Measurements from ENCODE around the gene NCAN. TPM values are rescaled to one million over a fixed set of nuclear protein-coding genes. Genes with fewer than 3 reads are reported as not detected.

The NCAN gene
- total and polyA plus RNA-seq, 2 of the 4 experiments (the other 2 are of a cell fraction), result not detected

GRCh38 chr19:19240476-19240875 lies 28.7 kb downstream of the NCAN start:
- POLR2A ChIA-PET (ENCODE audit: unreplicated experiment), result no interaction called here
- CTCF ChIA-PET, result interaction anchor here (0.6 kb wide), 1 partner anchor 1792 kb away, joined by 4 read pairs; no protein-coding TSS in a partner anchor
- Histone ChIP-seq H3K4me2 (ENCODE audit: low read depth, low read length) (no peak overlapping the region), H4K20me1 (ENCODE audit: insufficient read depth, low read length) (no peaks in the 10 kb centered on the region), H2BK20ac (ENCODE audit: low read depth, low read length) (no peak overlapping the region), H2AFZ (replicated peaks; ENCODE audit: low read length, poor library complexity) (no peak overlapping the region), H2BK5ac (ENCODE audit: low read depth, low read length, poor library complexity, severe bottlenecking) (no peak overlapping the region), H3K9me1 (ENCODE audit: insufficient read depth, low read length) (no peaks in the 10 kb centered on the region), H4K8ac (ENCODE audit: low read depth in 2 of 2, low read length in 2 of 2) (no peak overlapping the region), H4K5ac (ENCODE audit: low read depth, low read length) (no peak overlapping the region), H2BK120ac (ENCODE audit: low read depth, low read length) (no peak overlapping the region), H3K27me3 (ENCODE audit: control insufficient read depth, insufficient read depth, low read length) (peaks cover 2% of the 10 kb centered on the region; the same call in 1 of the 2 replicates), H3K27ac (ENCODE audit: insufficient read depth, low read length) (no peak overlapping the region), H3K14ac (replicated peaks; ENCODE audit: low read depth, low read length) (no peak overlapping the region), H3K9ac (ENCODE audit: low read depth, low read length) (no peak overlapping the region), H3K56ac (ENCODE audit: extremely low read depth, insufficient read depth, low read length) (no peak overlapping the region), H3K4ac (ENCODE audit: low read depth, low read length) (no peak overlapping the region), H3K4me3 (ENCODE audit: insufficient read depth, low read depth, low read length) (no peak overlapping the region), H3K4me1 (ENCODE audit: control insufficient read depth, insufficient read depth, low read length) (no peaks in the 10 kb centered on the region), H3K23ac (ENCODE audit: low read depth, low read length) (no peak overlapping the region), H2BK15ac (ENCODE audit: low read depth, low read length) (no peak overlapping the region), H2AK9ac (replicated peaks; ENCODE audit: low read depth, low read length, poor library complexity) (no peak overlapping the region), H2AK5ac (ENCODE audit: low read depth, low read length) (no peak overlapping the region), H3K79me1 (ENCODE audit: low read depth in 1 of 2, low read length in 2 of 2) (no peaks in the 10 kb centered on the region), H4K91ac (ENCODE audit: insufficient read depth, low read depth, low read length) (no peak overlapping the region), H3K18ac (ENCODE audit: low read depth, low read length) (no peak overlapping the region), H3K36me3 (ENCODE audit: control insufficient read depth, insufficient read depth, low read length) (no peaks in the 10 kb centered on the region), H3K9me3 (ENCODE audit: control insufficient read depth, insufficient read depth, low read length) (0 out of 2 replicates have a peak, but pooled peaks cover 2% of the 10 kb centered on the region)
- dilution Hi-C loops (cut with HindIII; ENCODE audit: low sequenced_read_pairs, unreplicated experiment), result no loop called here
- ATAC-seq (ENCODE audit: low read depth) (no peak), DNase-seq (no peak)
- in situ Hi-C loops (cut with MboI; ENCODE audit: low sequenced_read_pairs), result no loop called here
- TF ChIP-seq BHLHE40 (IDR thresholded peaks at IDR 0.05; ENCODE audit: low read depth, low read length), result no peak
- no peak for TF ChIP-seq SMC3 (IDR thresholded peaks at IDR 0.05; ENCODE audit: low read depth, low read length)
- no peak for TF ChIP-seq RCOR1 (IDR thresholded peaks at IDR 0.05; ENCODE audit: insufficient replicate concordance, low read length)
- TF ChIP-seq NFE2L2 (IDR thresholded peaks at IDR 0.05; ENCODE audit: low read depth, low read length), result no peak
- no peak for TF ChIP-seq RFX5 (IDR thresholded peaks at IDR 0.05; ENCODE audit: low read depth, low read length)
- TF ChIP-seq MAFK (IDR thresholded peaks at IDR 0.05; ENCODE audit: low read depth, low read length), result no peak
- no peak for TF ChIP-seq FOS (IDR thresholded peaks at IDR 0.05; ENCODE audit: low read depth, low read length)
- no peak for TF ChIP-seq POLR2A (IDR thresholded peaks at IDR 0.05; ENCODE audit: low read depth, low read length)
- no peak for TF ChIP-seq CTCF (conservative IDR thresholded peaks at IDR 0.05; ENCODE audit: low read depth, low read length)
- TF ChIP-seq CHD1 (IDR thresholded peaks at IDR 0.05; ENCODE audit: low read depth, low read length), result no peak
- no peak for TF ChIP-seq RAD21 (IDR thresholded peaks at IDR 0.05; ENCODE audit: low read length)
- no peak for TF ChIP-seq ELK1 (IDR thresholded peaks at IDR 0.05; ENCODE audit: borderline replicate concordance, low read depth, low read length)
- no peak for TF ChIP-seq MXI1 (IDR thresholded peaks at IDR 0.05; ENCODE audit: borderline replicate concordance, low read depth, low read length)
- no peak for TF ChIP-seq MAZ (IDR thresholded peaks at IDR 0.05; ENCODE audit: borderline replicate concordance, low read depth, low read length)
- intact Hi-C loops (cut with micrococcal nuclease), result no loop called here
- WGBS, 2 experiments (ENCODE audit: extremely low coverage in 2 of 2, insufficient read length in 1 of 2), result 51% methylated on average over 5 of the region's 9 CpGs; no CpG with 5 or more reads in 1 of the 2 experiments
- BruUV-seq (replicated peaks), result no TSS peak
